Measurements from ENCODE around the gene PSTPIP2. TPM values are rescaled to one million over a fixed set of nuclear protein-coding genes. Genes with fewer than 3 reads are reported as not detected.

The PSTPIP2 gene
- total and polyA plus RNA-seq, 9 of the 15 experiments (the other 6 are each of a cell fraction or from before 2014, with no cell fraction given), result 14.0 to 45.7 (median 27.1) TPM

DNA sequence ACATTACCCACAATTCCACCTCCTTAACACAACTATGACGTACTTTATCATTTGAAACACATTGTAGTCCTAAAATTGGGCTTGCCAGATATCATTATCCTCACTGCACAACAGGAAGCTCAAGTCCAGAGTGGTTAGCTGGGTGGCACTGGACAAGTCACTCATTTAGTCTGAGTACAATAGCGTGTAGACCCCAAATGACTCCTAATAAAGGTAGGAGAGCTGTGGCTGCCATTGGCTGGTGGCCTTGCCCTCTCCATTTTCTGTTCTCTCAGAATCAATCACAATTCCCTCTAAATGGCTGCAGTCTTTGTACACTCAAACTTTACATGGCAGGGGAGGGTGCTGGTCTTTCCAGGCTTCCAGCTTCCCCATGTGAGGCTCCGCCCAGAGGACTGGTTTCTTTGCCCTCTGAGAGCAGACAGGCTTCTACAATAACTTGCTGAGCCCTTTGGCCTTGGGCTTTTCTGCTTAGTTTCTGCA is 11.7 kb downstream of the PSTPIP2 start (continued):
- TF ChIP-seq, protein P1, sequence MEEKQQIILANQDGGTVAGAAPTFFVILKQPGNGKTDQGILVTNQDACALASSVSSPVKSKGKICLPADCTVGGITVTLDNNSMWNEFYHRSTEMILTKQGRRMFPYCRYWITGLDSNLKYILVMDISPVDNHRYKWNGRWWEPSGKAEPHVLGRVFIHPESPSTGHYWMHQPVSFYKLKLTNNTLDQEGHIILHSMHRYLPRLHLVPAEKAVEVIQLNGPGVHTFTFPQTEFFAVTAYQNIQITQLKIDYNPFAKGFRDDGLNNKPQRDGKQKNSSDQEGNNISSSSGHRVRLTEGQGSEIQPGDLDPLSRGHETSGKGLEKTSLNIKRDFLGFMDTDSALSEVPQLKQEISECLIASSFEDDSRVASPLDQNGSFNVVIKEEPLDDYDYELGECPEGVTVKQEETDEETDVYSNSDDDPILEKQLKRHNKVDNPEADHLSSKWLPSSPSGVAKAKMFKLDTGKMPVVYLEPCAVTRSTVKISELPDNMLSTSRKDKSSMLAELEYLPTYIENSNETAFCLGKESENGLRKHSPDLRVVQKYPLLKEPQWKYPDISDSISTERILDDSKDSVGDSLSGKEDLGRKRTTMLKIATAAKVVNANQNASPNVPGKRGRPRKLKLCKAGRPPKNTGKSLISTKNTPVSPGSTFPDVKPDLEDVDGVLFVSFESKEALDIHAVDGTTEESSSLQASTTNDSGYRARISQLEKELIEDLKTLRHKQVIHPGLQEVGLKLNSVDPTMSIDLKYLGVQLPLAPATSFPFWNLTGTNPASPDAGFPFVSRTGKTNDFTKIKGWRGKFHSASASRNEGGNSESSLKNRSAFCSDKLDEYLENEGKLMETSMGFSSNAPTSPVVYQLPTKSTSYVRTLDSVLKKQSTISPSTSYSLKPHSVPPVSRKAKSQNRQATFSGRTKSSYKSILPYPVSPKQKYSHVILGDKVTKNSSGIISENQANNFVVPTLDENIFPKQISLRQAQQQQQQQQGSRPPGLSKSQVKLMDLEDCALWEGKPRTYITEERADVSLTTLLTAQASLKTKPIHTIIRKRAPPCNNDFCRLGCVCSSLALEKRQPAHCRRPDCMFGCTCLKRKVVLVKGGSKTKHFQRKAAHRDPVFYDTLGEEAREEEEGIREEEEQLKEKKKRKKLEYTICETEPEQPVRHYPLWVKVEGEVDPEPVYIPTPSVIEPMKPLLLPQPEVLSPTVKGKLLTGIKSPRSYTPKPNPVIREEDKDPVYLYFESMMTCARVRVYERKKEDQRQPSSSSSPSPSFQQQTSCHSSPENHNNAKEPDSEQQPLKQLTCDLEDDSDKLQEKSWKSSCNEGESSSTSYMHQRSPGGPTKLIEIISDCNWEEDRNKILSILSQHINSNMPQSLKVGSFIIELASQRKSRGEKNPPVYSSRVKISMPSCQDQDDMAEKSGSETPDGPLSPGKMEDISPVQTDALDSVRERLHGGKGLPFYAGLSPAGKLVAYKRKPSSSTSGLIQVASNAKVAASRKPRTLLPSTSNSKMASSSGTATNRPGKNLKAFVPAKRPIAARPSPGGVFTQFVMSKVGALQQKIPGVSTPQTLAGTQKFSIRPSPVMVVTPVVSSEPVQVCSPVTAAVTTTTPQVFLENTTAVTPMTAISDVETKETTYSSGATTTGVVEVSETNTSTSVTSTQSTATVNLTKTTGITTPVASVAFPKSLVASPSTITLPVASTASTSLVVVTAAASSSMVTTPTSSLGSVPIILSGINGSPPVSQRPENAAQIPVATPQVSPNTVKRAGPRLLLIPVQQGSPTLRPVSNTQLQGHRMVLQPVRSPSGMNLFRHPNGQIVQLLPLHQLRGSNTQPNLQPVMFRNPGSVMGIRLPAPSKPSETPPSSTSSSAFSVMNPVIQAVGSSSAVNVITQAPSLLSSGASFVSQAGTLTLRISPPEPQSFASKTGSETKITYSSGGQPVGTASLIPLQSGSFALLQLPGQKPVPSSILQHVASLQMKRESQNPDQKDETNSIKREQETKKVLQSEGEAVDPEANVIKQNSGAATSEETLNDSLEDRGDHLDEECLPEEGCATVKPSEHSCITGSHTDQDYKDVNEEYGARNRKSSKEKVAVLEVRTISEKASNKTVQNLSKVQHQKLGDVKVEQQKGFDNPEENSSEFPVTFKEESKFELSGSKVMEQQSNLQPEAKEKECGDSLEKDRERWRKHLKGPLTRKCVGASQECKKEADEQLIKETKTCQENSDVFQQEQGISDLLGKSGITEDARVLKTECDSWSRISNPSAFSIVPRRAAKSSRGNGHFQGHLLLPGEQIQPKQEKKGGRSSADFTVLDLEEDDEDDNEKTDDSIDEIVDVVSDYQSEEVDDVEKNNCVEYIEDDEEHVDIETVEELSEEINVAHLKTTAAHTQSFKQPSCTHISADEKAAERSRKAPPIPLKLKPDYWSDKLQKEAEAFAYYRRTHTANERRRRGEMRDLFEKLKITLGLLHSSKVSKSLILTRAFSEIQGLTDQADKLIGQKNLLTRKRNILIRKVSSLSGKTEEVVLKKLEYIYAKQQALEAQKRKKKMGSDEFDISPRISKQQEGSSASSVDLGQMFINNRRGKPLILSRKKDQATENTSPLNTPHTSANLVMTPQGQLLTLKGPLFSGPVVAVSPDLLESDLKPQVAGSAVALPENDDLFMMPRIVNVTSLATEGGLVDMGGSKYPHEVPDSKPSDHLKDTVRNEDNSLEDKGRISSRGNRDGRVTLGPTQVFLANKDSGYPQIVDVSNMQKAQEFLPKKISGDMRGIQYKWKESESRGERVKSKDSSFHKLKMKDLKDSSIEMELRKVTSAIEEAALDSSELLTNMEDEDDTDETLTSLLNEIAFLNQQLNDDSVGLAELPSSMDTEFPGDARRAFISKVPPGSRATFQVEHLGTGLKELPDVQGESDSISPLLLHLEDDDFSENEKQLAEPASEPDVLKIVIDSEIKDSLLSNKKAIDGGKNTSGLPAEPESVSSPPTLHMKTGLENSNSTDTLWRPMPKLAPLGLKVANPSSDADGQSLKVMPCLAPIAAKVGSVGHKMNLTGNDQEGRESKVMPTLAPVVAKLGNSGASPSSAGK (IDR thresholded peaks at IDR 0.05), result no peak; the same call in 1 of the 2 replicates
- TF ChIP-seq, protein P2, sequence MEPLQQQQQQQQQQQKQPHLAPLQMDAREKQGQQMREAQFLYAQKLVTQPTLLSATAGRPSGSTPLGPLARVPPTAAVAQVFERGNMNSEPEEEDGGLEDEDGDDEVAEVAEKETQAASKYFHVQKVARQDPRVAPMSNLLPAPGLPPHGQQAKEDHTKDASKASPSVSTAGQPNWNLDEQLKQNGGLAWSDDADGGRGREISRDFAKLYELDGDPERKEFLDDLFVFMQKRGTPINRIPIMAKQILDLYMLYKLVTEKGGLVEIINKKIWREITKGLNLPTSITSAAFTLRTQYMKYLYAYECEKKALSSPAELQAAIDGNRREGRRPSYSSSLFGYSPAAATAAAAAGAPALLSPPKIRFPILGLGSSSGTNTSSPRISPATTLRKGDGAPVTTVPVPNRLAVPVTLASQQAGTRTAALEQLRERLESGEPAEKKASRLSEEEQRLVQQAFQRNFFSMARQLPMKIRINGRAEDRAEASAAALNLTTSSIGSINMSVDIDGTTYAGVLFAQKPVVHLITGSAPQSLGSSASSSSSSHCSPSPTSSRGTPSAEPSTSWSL (CRISPR knock-in tag; IDR thresholded peaks at IDR 0.05; ENCODE audit: borderline replicate concordance), result no peak
- no peak for TF ChIP-seq RB1 (IDR thresholded peaks at IDR 0.05; ENCODE audit: low read depth)
- no peak for TF ChIP-seq EWSR1 (IDR thresholded peaks at IDR 0.05; ENCODE audit: borderline replicate concordance, low read depth, partially characterized antibody)
- no peak for TF ChIP-seq PRPF4 (IDR thresholded peaks at IDR 0.05; ENCODE audit: insufficient read depth, low read depth, low read length, poor library complexity, severe bottlenecking)
- peak; percentile 81 for TF ChIP-seq STAT5A (IDR thresholded peaks at IDR 0.05; ENCODE audit: borderline replicate concordance, low read length)
- TF ChIP-seq POLR2AphosphoS5 (IDR thresholded peaks at IDR 0.05; ENCODE audit: control insufficient read depth, insufficient read depth, low read depth, low read length), result peak; percentile 83
- no peak for TF ChIP-seq NUFIP1 (IDR thresholded peaks at IDR 0.05; ENCODE audit: partially characterized antibody)
- TF ChIP-seq KAT8 (IDR thresholded peaks at IDR 0.05; ENCODE audit: low read depth), result no peak
- TF ChIP-seq ZNF354B (CRISPR knock-in tag; IDR thresholded peaks at IDR 0.05), result no peak
- no peak for TF ChIP-seq SMARCB1 (IDR thresholded peaks at IDR 0.05; ENCODE audit: insufficient read length, low read depth)
- TF ChIP-seq, protein P3, sequence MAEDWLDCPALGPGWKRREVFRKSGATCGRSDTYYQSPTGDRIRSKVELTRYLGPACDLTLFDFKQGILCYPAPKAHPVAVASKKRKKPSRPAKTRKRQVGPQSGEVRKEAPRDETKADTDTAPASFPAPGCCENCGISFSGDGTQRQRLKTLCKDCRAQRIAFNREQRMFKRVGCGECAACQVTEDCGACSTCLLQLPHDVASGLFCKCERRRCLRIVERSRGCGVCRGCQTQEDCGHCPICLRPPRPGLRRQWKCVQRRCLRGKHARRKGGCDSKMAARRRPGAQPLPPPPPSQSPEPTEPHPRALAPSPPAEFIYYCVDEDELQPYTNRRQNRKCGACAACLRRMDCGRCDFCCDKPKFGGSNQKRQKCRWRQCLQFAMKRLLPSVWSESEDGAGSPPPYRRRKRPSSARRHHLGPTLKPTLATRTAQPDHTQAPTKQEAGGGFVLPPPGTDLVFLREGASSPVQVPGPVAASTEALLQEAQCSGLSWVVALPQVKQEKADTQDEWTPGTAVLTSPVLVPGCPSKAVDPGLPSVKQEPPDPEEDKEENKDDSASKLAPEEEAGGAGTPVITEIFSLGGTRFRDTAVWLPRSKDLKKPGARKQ (CRISPR knock-in tag; IDR thresholded peaks at IDR 0.05), result no peak
- TF ChIP-seq ZNF830 (CRISPR knock-in tag; IDR thresholded peaks at IDR 0.05), result no peak
- no peak for TF ChIP-seq ZNF347 (CRISPR knock-in tag; IDR thresholded peaks at IDR 0.05; ENCODE audit: low read depth)
- no peak for TF ChIP-seq NCOA6 (IDR thresholded peaks at IDR 0.05)
